Measurements from ENCODE around the gene CRTC1. TPM values are rescaled to one million over a fixed set of nuclear protein-coding genes. Genes with fewer than 3 reads are reported as not detected.
A peak's percentile ranks its signal among the peaks of the same experiment; 100 is the strongest.

Gene CRTC1
- total and polyA plus RNA-seq, 2 of the 13 experiments (the other 11 are each of a cell fraction or from before 2014, with no cell fraction given) = 2.0 to 2.7 TPM

GRCh38 chr19:18674616-18675015, 8.9 kb upstream of the CRTC1 start (continued):
- no peak for TF ChIP-seq TRIM22 (IDR thresholded peaks at IDR 0.05)
- no peak for TF ChIP-seq POGK (CRISPR knock-in tag; conservative IDR thresholded peaks at IDR 0.05)
- peak; percentile 44; the same call in 1 of the 2 replicates for TF ChIP-seq FOXA3 (CRISPR knock-in tag; IDR thresholded peaks at IDR 0.05)
- TF ChIP-seq NCOA2 (CRISPR knock-in tag; IDR thresholded peaks at IDR 0.05) = no peak
- TF ChIP-seq RBAK (CRISPR knock-in tag; IDR thresholded peaks at IDR 0.05) = peak; percentile 99

GRCh38 chr19:18675779-18676178, 7.7 kb upstream of the CRTC1 start:
- Histone ChIP-seq H3K27me3 (ENCODE audit: control insufficient read depth in 1 of 2, insufficient read depth in 2 of 2, low read length in 2 of 2) (no peaks in the 10 kb centered on the region; a peak in 1 of 5 replicates), H3K9me3 (ENCODE audit: low read length) (no peaks in the 10 kb centered on the region), H2AFZ (ENCODE audit: low read length) (no peak overlapping the region), H4K20me1 (ENCODE audit: insufficient read depth, low read length) (no peaks in the 10 kb centered on the region), H3K4me1 (ENCODE audit: insufficient read depth, low read length) (peaks cover 48% of the 10 kb centered on the region), H3K27ac (ENCODE audit: extremely low read length, insufficient read depth, low read length) (no peak overlapping the region), H3K79me2 (ENCODE audit: insufficient read depth, low read length) (no peaks in the 10 kb centered on the region), H3K4me3 (replicated peaks in 1 of 3; ENCODE audit: insufficient read depth in 1 of 3, low read depth in 2 of 3, low read length in 3 of 3) (no peak overlapping the region), H3K9ac (ENCODE audit: insufficient read depth, low read depth, low read length) (no peak overlapping the region), H3K36me3 (replicated peaks in 1 of 2; ENCODE audit: control insufficient read depth in 1 of 2, insufficient read depth in 2 of 2, low read length in 2 of 2) (no peaks in the 10 kb centered on the region), H3K4me2 (ENCODE audit: low read depth, low read length) (no peak overlapping the region)
- 84% methylated on average over 3 of the region's 5 CpGs for WGBS (ENCODE audit: low lambda C conversion rate)
- ATAC-seq (no peak), FAIRE-seq (no peak), DNase-seq (ENCODE audit: low spot score) (no peak)
- POLR2A ChIA-PET = interaction anchor here (0.9 to 1.2 kb wide), 2 partner anchors 87 to 118 kb away, joined by 3 to 4 read pairs; partner anchors contain the start of gene KXD1
- CTCF ChIA-PET (ENCODE audit: low intra/inter-chr PET ratio, low total read pairs) = interaction anchor here (2.1 kb wide), 1 partner anchor 206 kb away, joined by 5 read pairs; no protein-coding TSS in a partner anchor
- in situ Hi-C loops (cut with HindIII; ENCODE audit: extremely low pct_ligation_motif_present, low pct_unique_long_range_greater_than_20kb) = loop anchor here (5.0 to 10.0 kb wide), 2 partner anchors 83 to 201 kb away; no protein-coding TSS in a partner anchor
- BruUV-seq (replicated peaks) = no TSS peak
- intact Hi-C loops (cut with micrococcal nuclease; ENCODE audit: unreplicated experiment) = loop anchor here (5.0 kb wide), 1 partner anchor 208 kb away; no protein-coding TSS in a partner anchor
- TF ChIP-seq PATZ1 (CRISPR knock-in tag; IDR thresholded peaks at IDR 0.05) (peak; percentile 86), ZFP91 (CRISPR knock-in tag; IDR thresholded peaks at IDR 0.05; ENCODE audit: borderline replicate concordance) (0 out of 2 replicates have a peak, but pooled peaks have one; percentile 24), CTCF (CRISPR knock-in tag; IDR thresholded peaks at IDR 0.05) (peak; percentile 66), SMC3 (IDR thresholded peaks at IDR 0.05; ENCODE audit: low read length) (peak; percentile 54), MAZ (IDR thresholded peaks at IDR 0.05; ENCODE audit: borderline replicate concordance, low read depth, low read length) (0 out of 2 replicates have a peak, but pooled peaks have one; percentile 47), MAZ (CRISPR knock-in tag; IDR thresholded peaks at IDR 0.05; ENCODE audit: low read depth) (no peak), STAG1 (CRISPR knock-in tag; IDR thresholded peaks at IDR 0.05) (peak; percentile 77), RAD21 (CRISPR knock-in tag; IDR thresholded peaks at IDR 0.05) (peak; percentile 47; the same call in 1 of the 2 replicates)

Measured in HepG2 (cell line).